Fibroblast of lung (primary cell): ENCODE results near the gene ZBTB32.

Experiments
- EZH2 ChIP-seq: IDR thresholded peaks from 2 replicates; pipeline ENCODE4 v1.5.1; 2012; ENCODE audit warnings: low read length, control low read depth, mild to moderate bottlenecking; ENCODE audit errors: missing control alignments
- TF ChIP-seq, protein P1 (sequence below), 2 donors: IDR thresholded peaks in 1 of 2; conservative IDR thresholded peaks in 1 of 2; 1 replicate in 1 of 2; 2 replicates in 1 of 2; pipeline ENCODE4 v1.5.1; 2011 to 2012; ENCODE audit warnings: low read length in 2 of 2, control low read depth in 1 of 2, inconsistent platforms in 1 of 2, low read depth in 1 of 2, mild to moderate bottlenecking in 1 of 2

DNA sequence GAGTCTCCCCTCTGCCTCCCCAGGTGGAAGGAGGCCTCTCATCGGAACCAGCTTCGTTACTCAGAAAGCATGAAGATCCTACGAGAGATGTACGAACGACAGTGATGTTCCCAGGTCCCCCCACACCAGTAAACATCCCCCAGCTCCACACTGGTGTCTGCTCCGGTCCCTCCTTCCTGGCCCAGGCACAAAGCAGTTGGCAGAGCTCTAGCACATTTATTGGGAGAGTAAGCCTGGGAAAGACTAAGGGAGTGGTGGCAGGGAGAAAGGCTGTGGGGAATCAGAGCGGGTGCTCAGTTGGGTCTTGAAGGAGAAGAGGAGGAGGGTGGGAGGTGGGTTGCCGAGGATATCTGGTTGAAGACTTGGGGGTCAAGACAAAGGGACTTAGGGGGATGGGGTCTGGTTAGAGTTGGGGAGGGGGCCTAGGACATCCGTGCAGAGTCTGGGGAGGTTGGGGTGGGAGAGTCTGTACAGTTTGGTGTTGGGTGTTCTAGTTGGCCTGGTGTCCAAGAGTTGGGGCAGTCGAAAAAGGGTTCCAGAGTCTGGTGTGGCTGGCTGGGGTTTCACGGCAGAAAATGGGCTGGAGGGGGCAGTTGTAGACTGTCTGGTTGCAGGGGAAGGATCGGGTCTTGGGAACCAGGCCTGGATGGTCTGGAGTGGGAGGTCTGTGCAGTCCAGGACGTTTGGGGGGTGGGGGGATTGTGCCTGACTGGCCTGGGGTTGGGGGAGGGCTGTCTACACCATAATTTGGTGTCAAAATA, 50.2 kb downstream of the ZBTB32 start:
- TF ChIP-seq, protein P1, sequence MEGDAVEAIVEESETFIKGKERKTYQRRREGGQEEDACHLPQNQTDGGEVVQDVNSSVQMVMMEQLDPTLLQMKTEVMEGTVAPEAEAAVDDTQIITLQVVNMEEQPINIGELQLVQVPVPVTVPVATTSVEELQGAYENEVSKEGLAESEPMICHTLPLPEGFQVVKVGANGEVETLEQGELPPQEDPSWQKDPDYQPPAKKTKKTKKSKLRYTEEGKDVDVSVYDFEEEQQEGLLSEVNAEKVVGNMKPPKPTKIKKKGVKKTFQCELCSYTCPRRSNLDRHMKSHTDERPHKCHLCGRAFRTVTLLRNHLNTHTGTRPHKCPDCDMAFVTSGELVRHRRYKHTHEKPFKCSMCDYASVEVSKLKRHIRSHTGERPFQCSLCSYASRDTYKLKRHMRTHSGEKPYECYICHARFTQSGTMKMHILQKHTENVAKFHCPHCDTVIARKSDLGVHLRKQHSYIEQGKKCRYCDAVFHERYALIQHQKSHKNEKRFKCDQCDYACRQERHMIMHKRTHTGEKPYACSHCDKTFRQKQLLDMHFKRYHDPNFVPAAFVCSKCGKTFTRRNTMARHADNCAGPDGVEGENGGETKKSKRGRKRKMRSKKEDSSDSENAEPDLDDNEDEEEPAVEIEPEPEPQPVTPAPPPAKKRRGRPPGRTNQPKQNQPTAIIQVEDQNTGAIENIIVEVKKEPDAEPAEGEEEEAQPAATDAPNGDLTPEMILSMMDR (conservative IDR thresholded peaks at IDR 0.05 in 1 of 2, IDR thresholded peaks at IDR 0.05 in 1 of 2; ENCODE audit: low read depth in 1 of 2, low read length in 2 of 2), result no peak
- TF ChIP-seq EZH2, result no peak
